Stromal cell of bone marrow (primary cell): ENCODE results near the gene PATL1.
"Not testable (repeated sequence)": the region's sequence is repeated elsewhere in the genome, so short reads cannot be mapped to it uniquely, and the experiment has no call there.

Experiments
- DNase-seq: peaks from one replicate; pipeline ENCODE4 v3.0.0-alpha.2; 2012; ENCODE audit warnings: low read depth

Gene PATL1, protein sequence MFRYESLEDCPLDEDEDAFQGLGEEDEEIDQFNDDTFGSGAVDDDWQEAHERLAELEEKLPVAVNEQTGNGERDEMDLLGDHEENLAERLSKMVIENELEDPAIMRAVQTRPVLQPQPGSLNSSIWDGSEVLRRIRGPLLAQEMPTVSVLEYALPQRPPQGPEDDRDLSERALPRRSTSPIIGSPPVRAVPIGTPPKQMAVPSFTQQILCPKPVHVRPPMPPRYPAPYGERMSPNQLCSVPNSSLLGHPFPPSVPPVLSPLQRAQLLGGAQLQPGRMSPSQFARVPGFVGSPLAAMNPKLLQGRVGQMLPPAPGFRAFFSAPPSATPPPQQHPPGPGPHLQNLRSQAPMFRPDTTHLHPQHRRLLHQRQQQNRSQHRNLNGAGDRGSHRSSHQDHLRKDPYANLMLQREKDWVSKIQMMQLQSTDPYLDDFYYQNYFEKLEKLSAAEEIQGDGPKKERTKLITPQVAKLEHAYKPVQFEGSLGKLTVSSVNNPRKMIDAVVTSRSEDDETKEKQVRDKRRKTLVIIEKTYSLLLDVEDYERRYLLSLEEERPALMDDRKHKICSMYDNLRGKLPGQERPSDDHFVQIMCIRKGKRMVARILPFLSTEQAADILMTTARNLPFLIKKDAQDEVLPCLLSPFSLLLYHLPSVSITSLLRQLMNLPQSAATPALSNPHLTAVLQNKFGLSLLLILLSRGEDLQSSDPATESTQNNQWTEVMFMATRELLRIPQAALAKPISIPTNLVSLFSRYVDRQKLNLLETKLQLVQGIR

DNA sequence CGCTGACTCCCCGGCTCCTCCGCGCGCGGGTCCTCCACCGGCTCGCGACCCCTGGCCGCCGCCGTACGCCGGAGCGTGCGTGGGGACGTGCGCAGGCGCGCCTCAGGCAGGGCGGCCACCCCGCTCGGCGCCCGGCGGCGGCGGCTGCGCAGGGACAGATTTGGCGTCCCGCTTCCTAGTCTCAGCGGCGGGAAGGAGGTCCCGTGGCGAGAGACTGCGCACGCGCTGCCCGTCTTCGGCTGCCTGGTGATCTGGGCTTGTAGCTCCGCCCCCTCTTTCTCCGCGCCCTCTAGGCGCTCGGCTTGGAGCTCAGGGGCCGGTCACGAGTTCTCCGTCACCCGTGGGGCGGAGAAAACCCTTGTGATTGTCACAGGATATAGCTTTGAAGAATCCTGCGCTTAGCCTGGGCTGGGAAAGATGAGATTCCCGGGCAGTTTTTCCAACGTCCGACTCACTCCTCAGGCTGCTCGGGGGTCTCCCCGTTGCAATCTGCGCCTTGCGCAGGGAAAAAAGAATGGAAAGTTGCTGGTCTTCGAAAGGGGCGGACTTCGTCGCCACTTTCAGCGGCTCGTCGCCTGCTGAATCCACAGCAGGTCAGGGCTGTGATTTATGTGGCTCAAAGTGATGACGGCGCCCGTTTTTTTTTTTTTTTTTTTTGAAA is at the start of gene PATL1:
TSS of gene PATL1 (minus strand) at position 88 of the 661 bp plus-strand sequence. CDS start 142 bp downstream, outside the sequence.
- peak; percentile 98 for DNase-seq

DNA sequence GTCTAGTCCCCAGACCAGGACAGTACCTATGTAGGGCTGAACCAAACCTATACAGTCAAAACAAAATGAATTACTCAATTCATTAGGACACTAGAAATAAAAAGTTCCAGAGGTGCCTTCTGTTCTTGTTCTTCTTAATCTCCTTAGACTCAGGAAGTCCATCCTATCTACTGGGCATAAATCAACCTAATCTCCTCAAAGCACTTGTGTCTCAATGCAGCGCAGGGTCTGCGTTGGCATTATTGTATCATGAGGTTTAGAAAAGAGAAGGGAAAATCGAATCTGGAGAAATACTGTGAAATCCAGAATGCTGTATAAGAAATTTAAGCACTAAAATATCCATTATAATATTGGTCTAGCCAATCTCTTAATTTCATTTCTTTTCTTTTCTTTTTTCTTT is 47.2 kb upstream of the PATL1 start:
- no peak for DNase-seq

DNA sequence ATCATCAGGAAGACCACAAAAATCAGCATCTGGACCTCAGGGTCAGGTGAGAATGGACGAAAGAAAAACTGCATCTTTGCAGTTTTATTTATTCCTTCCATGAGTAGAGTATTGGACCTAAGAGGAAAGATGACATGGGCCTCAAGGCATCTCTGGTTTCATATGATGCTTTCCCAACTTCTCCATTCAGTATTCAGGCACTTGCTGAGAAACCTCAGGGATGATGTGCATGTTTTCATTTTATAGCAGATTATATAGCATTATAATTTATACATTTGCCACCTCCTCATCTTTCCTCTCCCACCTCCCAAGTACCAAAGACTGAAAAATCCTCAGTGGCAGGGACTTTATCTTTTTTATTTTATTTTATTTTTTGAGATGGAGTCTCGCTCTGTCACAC is 44.9 kb upstream of the PATL1 start, which contains the start of gene OR10V1:
TSS of gene OR10V1 (minus strand) at position 101 of the 400 bp plus-strand sequence. CDS start at position 101, 0 bp downstream.
- DNase-seq: no peak

DNA sequence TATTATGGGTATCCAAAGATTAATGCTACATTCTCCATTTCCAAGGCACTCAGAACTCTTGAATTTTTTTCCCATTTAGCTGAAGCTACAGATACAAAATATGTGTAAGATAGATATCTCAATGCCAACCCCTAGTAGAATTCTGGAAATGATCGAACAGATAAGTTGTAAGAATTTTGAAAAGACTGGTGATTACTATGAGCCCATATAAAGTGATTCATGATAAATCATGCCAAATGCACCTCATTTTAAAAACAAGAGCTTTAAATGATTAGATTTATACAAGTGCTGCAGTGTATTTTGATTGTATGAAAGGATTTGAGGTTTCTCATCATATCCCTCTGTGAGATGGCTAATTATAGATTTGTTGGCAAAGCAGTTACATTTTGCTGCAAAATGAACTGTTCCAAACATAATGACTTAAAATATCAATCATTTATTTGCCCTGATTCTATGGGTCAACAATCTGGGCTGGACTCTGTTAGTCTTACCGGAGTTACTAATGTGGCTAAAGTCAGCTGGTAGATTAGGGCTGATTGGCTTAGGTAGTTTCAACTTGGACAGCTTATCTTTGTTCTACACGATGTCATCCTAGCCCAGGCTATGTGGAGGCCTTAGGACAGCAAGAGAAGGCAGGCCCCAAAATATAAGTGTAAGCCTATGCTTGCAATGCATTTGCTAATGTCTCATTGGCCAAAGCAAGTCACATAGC is 41.5 kb upstream of the PATL1 start:
- DNase-seq: no peak

DNA sequence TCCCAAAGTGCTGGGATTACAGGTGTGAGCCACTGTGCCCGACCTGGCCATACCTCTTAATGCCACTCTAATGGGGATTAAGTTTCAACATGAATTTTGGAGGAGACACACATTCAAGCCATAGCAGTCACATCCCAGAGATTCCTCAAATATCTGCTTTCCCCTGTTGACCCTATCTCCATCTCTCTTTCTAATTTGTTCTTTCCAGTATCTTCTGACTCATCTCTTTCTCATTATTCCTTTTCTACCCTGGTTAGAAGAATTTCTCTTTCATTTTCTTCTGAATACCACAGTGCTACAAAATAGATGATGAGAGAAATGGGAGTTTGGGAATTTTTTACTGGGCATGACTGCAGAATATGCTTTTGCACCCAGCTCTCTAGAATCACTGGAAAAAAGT is 39.7 kb upstream of the PATL1 start:
- no peak for DNase-seq

DNA sequence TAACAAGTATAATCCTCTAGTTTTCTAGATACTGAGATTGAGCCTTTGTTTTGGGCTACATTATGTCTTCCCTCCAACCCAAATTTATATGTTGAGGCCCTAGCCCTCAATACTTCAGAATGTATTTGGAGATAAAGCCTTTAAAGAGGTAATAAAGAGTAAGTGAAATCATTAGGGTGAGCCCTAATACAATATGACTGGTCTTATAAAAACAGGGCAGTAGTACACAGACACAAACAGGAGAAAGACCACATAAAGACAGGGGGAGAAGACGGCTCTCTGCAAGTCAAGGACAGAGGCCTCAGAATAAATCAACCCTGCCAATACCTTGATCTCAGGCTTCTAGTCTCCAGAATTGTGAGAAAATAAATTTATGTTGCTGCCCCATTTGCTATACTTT is 38.5 kb upstream of the PATL1 start:
- no peak for DNase-seq

DNA sequence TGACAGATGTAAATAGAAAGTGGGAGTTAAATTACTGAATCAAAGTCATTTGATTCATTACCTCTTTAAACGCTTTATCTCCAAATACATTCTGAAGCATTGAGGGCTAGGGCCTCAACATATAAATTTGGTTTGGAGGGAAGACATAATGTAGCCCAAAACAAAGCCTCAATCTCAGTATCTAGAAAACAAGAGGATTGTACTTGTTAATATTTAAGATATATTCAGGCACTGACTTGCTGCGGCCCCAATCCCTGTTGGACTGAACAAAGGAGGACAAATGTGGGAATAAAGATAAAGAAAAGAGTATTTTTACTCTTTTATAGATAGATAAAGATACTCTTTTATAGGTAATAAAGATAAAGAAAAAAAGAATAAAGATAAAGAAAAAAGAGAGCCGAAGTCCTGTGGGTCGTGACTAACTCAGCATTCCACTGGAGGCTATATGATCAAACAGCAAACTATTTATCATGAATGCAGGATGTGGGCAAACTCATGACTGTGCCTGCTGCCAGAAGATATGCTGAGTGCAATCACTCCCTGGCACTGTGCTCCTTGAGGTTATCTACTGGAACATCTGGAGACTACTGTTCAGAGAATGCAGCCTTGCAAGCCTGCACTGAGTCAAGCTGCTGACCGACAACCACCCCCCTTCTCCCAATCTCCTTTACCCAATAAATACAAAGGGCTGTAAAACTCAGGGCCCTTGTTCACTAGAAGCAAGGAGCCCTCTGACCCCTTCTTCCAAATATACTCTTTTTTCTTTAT is 37.9 kb upstream of the PATL1 start:
- peak; percentile 9 for DNase-seq

DNA sequence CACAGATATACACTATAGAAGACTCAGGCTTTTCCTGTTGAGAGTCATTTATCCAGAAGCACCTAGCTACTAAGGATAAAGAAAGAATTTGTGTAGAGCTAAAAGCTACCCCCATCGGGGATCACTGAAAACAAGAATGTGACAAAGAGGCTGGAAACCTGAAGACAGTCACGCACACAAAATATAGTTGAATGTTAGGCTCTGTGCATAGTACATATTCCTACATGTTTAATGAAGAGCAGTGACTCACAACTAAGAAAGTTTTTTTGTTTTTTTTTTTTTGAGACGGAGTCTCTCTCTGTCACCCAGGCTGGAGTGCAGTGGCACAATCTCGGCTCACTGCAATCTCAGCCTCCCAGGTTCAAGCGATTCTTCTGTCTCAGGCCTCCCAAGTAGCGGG is 36.5 kb upstream of the PATL1 start:
- DNase-seq: no peak

DNA sequence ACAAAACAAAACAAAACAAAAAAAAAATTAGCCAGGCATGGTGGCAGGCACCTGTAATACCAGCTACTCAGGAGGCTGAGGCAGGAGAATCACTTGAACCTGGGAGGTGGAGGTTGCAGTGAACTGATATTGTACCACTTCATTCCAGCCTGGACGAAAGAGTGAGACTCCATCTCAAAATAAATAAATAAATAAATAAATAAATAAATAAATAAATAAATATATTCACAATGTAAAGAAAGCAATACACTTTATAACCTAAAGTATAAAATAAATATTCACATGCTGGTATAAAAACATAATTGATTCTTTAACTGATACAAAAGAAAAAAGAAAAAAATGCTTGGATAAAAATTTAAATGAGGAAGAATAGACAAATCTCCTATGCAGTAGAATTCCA is 34.7 kb upstream of the PATL1 start:
- not testable (repeated sequence) for DNase-seq

DNA sequence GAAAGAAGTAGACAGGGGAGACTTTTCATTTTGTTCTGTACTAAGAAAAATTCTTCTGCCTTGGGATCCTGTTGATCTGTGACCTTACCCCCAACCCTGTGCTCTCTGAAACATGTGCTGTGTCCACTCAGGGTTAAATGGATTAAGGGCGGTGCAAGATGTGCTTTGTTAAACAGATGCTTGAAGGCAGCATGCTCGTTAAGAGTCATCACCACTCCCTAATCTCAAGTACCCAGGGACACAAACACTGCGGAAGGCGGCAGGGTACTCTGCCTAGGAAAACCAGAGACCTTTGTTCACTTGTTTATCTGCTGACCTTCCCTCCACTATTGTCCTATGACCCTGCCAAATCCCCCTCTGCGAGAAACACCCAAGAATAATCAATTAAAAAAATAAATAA is 31.3 kb upstream of the PATL1 start:
- not testable (repeated sequence) for DNase-seq

DNA sequence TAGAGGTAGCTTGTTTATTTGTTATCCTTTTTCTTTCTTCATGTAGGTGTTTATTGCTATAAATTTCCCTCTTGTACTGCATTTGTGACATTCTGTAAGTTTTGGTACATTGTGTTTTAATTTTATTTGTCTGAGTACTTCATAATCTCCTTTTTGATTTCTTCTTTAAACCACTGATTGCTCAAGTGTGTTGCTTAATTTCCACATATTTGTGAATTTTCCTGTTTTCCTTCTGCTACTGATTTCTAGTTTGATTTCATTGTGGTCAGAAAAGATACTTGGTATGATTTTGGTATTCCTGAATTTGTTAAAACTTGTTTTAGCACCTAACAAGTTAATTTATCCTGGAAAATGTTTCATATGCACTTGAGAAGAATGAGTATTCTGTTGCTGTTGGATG is 29.7 kb upstream of the PATL1 start:
- DNase-seq: no peak

DNA sequence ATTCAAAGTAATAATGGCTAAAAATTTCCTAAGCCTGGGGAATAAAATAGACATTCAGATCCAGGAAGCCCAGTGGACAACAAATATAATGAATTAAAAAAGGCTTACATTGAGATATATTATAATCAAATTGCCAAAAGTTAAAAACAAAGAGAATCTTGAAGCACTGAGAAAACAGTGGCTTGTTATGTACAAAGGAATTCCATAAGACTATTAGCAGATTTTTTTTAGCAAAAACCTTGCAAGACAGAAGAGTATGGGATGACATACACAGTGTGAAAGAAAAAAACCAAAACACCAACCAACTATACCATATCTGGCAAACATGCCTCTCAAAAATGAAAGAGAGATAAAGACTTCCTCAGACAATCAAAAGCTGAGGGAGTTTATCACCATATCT is 24.1 kb upstream of the PATL1 start:
- no peak for DNase-seq

DNA sequence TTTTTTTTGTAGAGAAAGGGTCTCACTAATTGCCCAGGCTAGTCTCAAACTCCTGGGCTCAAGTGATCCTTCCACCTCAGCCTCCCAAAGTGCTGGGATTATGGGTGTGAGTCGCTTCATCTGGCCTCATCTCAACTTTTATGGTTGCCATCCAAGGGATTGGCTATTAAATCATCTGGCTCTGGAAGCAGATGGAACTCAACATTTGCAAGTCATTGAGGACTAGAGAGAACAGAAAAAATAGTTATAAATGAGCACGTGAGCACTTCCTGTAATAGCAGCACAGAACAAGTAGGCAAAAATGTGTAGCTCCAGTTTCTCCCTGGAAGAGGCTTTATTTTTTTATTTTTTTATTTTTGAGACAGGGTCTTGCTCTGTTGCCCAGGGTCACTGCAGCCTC is 22.3 kb upstream of the PATL1 start:
- DNase-seq: no peak

DNA sequence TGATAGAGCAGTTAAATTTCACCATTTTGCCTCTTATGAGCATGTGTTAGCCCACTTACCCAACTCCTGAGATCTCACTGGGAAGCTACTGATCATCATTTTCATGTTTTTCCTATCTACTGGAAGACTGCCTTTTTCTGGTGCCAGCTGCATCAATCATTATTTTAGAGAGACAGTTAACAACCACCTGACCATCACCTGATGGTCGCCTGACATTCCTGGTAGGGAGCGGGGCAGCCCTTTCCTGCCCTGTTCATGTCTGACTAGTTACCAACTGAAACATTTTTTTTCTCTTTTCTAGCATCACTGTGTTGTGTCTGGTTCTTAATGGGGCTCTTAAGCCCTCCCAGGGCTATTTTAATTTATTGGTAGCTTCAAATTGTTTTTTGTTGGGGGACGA is 20.2 kb upstream of the PATL1 start:
- no peak for DNase-seq

DNA sequence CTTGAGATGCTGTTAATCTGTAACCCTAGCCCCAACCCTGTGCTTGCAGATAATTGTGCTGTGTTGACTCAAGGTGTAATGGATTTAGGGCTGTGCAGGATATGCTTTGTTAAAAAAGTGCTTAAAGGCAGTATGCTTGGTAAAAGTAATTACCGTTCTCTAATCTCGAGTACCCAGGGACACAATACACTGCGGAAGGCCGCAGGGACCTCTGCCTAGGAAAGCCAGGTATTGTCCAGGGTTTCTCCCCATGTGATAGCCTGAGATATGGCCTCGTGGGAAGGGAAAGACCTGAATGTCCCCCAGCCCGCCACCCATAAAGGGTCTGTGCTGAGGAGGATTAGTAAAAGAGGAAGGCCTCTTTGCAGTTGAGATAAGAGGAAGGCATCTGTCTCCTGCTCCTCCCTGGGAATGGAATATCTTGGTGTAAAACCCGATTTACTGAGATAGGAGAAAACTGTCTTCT is 12.5 kb upstream of the PATL1 start:
- not testable (repeated sequence) for DNase-seq

DNA sequence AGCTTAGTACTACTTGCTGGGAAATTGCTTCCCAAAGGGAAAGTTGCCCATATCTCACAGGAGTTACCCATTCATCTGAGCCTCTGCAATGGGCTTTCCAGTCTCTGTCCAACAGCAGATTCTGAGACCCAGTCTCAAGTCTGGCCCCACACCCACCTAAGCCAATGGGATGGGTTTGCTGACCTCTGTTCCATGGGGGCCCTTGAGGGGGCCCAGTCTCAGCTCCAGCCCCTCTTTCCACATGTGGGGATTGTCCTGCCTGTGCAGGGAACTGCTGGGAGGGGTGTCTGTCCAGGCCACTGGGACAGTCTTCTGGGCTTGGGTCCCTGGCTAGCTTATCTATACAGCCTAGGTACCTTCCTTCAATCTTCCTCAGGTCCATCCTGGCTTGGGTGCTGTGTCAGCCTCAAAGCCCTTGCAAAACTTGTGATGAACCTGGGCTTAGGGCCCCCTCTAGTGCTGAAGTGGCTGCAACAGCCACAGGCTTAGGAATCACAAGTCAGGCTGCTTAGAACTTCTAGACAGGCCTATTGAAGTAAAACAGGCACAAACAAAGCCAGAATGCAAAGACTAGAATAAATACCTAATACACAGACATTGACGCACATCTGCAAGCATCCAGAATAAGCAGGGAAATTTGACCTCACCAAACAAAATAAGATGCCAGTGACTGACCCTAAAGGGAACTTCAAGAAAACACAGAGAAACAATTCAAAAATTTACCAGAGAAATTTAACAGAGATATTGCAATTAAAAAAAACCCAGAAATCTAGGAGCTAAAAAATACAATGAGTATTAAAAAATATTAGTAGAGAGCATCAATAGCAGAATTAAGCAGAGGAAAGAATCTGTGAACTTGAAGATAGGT is 11.7 kb upstream of the PATL1 start:
- peak; percentile 53 for DNase-seq

DNA sequence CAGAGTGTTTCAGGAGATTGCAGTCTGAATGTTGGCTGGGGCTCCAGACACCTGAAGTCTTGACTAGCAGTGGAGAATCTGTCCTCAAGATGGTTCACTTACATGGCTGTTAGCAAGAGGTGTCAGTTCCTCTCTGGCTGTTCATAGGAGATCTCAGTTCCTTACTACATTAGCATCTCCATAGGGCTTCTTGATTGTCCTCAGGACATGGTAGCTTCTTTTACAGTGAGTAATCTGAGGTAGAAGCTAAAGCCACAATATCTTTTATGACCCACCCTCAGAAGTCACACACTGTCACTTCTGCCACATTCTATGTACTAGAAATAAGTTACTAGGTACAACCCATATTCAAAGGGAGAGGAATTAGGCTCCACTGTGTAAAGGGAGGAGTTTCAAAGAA is 10.5 kb upstream of the PATL1 start:
- DNase-seq: no peak

DNA sequence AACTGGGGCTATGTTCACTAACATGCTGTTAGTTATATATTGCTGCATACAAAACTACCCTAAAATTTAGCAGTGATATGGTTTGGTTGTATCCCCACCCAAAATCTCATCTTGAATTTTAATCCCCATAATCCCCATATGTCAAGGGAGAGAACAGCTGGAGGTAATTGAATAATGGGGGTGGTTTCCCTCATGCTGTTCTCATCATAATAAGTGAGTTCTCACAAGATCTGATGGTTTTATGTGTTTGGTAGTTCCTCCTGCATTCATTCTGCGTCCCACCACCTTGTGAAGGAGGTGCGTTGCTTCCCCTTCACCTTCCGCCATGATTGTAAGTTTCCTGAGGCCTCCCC is 10.0 kb upstream of the PATL1 start:
- no peak for DNase-seq

DNA sequence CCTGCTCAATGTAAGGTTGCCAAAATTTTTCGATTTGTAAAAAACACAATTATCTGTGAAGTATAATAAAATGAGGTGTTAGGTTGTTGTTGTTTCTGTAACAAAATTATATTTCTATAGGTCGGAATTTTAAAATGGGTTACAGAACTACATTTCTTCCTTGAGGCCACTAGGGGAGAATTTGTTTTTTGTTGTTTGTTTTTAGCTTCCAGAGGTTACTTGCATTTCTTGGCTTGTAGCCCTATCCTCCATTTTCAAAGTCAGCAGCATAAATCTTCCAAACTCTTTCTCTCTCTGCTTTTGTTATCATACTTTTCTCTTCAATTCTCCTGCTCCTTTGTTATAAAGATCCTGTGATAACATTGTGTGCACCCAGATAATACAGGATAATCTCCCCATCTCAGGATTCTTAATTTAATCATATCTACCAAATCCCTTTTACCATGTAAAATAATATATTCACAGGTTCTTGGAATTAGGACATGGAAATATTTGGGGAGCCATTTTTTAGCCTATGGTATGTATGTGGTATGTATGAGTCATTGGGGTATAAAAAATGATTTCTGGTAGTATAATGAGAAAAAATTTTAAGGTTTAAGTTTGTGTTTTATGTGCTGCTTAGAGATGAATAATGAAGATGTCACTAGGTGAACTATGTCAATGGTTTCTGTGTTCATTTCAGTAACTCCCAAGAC is 9.4 kb upstream of the PATL1 start:
- DNase-seq: no peak

DNA sequence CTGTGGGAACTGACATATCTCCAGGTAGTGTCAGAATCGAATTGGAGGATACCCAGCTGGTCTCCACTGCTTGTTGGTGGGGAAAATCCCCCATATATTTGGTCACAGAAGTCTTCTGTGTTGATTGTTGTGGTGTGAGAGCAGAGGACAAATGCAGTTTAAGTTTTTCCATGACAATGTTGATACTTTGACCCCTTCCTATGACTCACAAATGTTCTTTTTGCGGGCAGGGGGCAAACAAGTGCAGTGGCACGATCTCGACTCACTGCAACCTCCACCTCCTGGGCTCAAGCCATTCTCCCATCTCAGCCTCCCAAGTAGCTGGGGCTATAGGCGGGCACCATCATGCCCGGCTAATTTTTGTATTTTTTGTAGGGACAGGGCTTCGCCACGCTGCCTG is 7.4 kb upstream of the PATL1 start:
- DNase-seq: no peak
